Karpas-422 (cell line): ENCODE measurements around the gene TRHDE. TPM values are rescaled to one million over a fixed set of nuclear protein-coding genes. Genes with fewer than 3 reads are reported as not detected.
"Not testable (repeated sequence)": the region's sequence is repeated elsewhere in the genome, so short reads cannot be mapped to it uniquely, and the experiment has no call there.

Source experiments
- DNase-seq: peaks from one replicate; pipeline ENCODE4 v3.0.0-alpha.2; 2015
- H2AFZ ChIP-seq: fragments of 200-600 bp; sonication (generic); 2 replicates; pipeline ENCODE4 v1.6.1; 2014; ENCODE audit warnings: antibody characterized with exemption, low read length, mixed read lengths
- H3K27ac ChIP-seq: fragments of 200-600 bp; sonication (generic); 2 replicates; pipeline ENCODE4 v1.5.1; 2014; ENCODE audit warnings: mild to moderate bottlenecking, low read length, moderate library complexity
- H3K27me3 ChIP-seq: fragments of 200-600 bp; sonication (generic); 2 replicates; pipeline ENCODE4 v1.6.1; 2014; ENCODE audit warnings: low read length, mixed read lengths
- H3K36me3 ChIP-seq: fragments of 200-600 bp; sonication (generic); 2 replicates; pipeline ENCODE4 v1.6.1; 2014; ENCODE audit warnings: low read length, mixed read lengths; ENCODE audit not compliant: insufficient read depth
- H3K4me1 ChIP-seq: fragments of 200-600 bp; sonication (generic); 2 replicates; pipeline ENCODE4 v1.6.1; 2014; ENCODE audit warnings: mild to moderate bottlenecking, low read length, mixed read lengths
- H3K4me2 ChIP-seq: fragments of 200-600 bp; sonication (generic); 2 replicates; pipeline ENCODE4 v1.6.1; 2014; ENCODE audit warnings: low read length, low read depth, mild to moderate bottlenecking; ENCODE audit not compliant: poor library complexity, severe bottlenecking
- H3K4me3 ChIP-seq: fragments of 200-600 bp; sonication (generic); 2 replicates; pipeline ENCODE4 v1.5.1; 2014; ENCODE audit warnings: mild to moderate bottlenecking, antibody characterized with exemption, low read length, mixed read lengths
- H3K79me2 ChIP-seq: fragments of 200-600 bp; sonication (generic); 2 replicates; pipeline ENCODE4 v1.6.1; 2014; ENCODE audit warnings: mild to moderate bottlenecking, low read length, mixed read lengths
- H3K9ac ChIP-seq: fragments of 200-600 bp; sonication (generic); 2 replicates; pipeline ENCODE4 v1.6.0; 2014; ENCODE audit warnings: low read length
- H3K9me2 ChIP-seq: fragments of 200-600 bp; sonication (generic), shearing (Covaris generic); replicated peaks from 2 replicates; pipeline ENCODE4 v1.6.0; 2014; ENCODE audit warnings: mild to moderate bottlenecking, low read length, moderate library complexity; ENCODE audit not compliant: insufficient read depth
- H3K9me3 ChIP-seq: fragments of 300-700, 200-600 bp; sonication (generic); 2 replicates; pipeline ENCODE4 v1.6.1; 2014; ENCODE audit warnings: low read length, mixed read lengths
- H4K20me1 ChIP-seq: fragments of 200-600 bp; sonication (generic); 2 replicates; pipeline ENCODE4 v1.6.1; 2014; ENCODE audit warnings: mild to moderate bottlenecking, antibody characterized with exemption, low read length, low read depth; ENCODE audit not compliant: insufficient read depth
- total RNA-seq: library from RNA; depleted of rRNA; stranded (reverse); fragments of >200 nt; shearing (Covaris generic); gene quantifications from 2 replicates; pipeline ENCODE4 v1.2.3, GENCODE V29; 2014; ENCODE audit warnings: low replicate concordance

Gene TRHDE
- total RNA-seq, 1 experiment from 2014 or later = not detected

DNA sequence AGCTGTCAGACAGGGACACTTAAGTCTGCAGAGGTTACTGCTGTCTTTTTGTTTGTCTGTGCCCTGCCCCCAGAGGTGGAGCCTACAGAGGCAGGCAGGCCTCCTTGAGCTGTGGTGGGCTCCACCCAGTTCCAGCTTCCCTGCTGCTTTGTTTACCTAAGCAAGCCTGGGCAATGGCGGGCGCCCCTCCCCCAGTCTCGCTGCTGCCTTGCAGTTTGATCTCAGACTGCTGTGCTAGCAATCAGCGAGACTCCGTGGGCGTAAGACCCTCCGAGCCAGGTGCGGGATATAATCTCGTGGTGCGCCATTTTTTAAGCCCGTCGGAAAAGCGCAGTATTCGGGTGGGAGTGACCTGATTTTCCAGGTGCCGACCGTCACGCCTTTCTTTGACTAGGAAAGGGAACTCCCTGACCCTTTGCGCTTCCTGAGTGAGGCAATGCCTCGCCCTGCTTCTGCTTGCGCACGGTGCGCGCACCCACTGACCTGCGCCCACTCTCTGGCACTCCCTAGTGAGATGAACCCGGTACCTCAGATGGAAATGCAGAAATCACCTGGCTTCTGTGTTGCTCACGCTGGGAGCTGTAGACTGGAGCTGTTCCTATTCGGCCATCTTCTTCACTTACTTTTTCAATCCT is 248.0 kb downstream of the TRHDE start:
- H3K4me3 ChIP-seq, H3K27ac ChIP-seq, H3K9me3 ChIP-seq, H3K27me3 ChIP-seq, DNase-seq, H3K9ac ChIP-seq, H4K20me1 ChIP-seq, H3K79me2 ChIP-seq, H3K36me3 ChIP-seq, H3K4me1 ChIP-seq, H3K4me2 ChIP-seq, H2AFZ ChIP-seq, H3K9me2 ChIP-seq: not testable (repeated sequence)

DNA sequence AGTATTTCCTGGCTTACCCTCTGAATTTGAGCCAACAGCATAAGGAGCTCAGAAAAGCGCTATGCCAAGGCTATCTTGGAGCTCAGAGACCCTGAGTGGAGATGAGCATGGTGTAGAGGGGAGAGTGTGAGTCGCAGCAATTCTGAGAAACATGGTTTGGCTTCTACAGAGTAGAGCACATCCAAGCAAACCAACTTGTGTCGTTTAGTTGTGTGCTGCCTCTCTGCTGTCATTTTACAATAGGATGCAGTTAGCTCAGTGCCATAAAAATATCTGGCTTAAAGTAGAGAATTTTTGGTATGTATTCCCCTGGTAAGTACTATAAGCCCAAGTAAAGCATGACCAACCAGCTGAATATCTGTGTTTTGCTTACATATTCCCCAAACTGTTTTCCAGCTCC is 249.2 kb downstream of the TRHDE start:
- Histone ChIP-seq H3K4me3 (no peak overlapping the region), H3K9me3 (0 out of 2 replicates have a peak, but pooled peaks cover 1% of the 10 kb centered on the region), H3K9me2 (no peaks in the 10 kb centered on the region), H3K4me2 (no peak overlapping the region), H3K79me2 (no peaks in the 10 kb centered on the region), H4K20me1 (no peaks in the 10 kb centered on the region), H3K36me3 (no peaks in the 10 kb centered on the region), H2AFZ (no peak overlapping the region), H3K27me3 (no peaks in the 10 kb centered on the region), H3K9ac (no peak overlapping the region), H3K4me1 (no peaks in the 10 kb centered on the region), H3K27ac (no peak overlapping the region)
- no peak for DNase-seq

DNA sequence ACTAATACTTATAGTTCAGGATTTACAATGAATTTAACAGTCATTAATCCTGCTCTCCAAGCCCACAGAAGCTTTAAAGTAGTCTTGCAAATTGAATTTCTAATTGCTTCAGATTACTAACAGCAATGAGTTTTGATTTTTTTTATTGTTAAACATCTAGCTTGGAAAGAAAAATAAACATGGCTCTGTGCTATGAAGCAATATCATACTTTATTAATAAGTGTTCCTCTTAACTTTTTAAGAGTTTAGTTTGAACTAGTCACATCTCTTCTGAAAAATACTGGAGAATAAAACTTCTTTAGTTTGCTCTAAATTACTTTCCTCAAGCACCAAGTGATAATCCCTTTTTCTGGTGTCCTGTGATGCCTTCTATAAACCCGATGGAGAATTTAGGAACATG is 250.2 kb downstream of the TRHDE start:
- no peaks in the 10 kb centered on the region for H3K36me3 ChIP-seq
- H3K9ac ChIP-seq = no peak overlapping the region
- H3K9me2 ChIP-seq = no peaks in the 10 kb centered on the region
- H3K9me3 ChIP-seq = 0 out of 2 replicates have a peak, but pooled peaks cover 2% of the 10 kb centered on the region
- DNase-seq = no peak
- no peak overlapping the region for H3K4me3 ChIP-seq
- H3K79me2 ChIP-seq = no peaks in the 10 kb centered on the region
- H3K4me2 ChIP-seq = no peak overlapping the region
- no peaks in the 10 kb centered on the region for H3K27me3 ChIP-seq
- H3K4me1 ChIP-seq = no peaks in the 10 kb centered on the region
- H2AFZ ChIP-seq = no peak overlapping the region
- H3K27ac ChIP-seq = no peak overlapping the region
- H4K20me1 ChIP-seq = no peaks in the 10 kb centered on the region

DNA sequence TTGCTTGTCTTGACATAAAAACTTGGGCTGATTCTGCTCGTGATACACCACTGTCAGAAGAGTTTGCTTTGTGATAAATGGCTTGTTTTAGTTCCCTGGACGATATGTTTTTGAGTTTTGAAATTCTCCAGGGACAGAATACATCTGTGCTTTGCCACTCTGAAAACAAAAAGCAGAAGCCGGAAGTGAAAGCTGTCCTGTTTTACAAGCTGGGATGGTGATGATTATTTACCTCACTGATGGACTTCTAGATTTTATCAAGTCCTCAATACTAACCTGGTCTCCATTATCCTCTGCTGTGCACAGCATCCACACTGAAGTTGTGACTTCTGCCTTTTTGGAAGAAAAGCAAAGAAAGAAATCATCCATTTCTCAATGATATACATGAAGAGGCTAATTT is 251.6 kb downstream of the TRHDE start:
- Histone ChIP-seq H3K79me2 (no peaks in the 10 kb centered on the region), H3K4me2 (no peak overlapping the region), H3K9me2 (no peaks in the 10 kb centered on the region), H3K4me1 (no peaks in the 10 kb centered on the region), H3K36me3 (no peaks in the 10 kb centered on the region), H4K20me1 (no peaks in the 10 kb centered on the region), H3K9me3 (0 out of 2 replicates have a peak, but pooled peaks cover 2% of the 10 kb centered on the region), H2AFZ (no peak overlapping the region), H3K9ac (no peak overlapping the region), H3K4me3 (no peak overlapping the region), H3K27me3 (no peaks in the 10 kb centered on the region), H3K27ac (no peak overlapping the region)
- no peak for DNase-seq

DNA sequence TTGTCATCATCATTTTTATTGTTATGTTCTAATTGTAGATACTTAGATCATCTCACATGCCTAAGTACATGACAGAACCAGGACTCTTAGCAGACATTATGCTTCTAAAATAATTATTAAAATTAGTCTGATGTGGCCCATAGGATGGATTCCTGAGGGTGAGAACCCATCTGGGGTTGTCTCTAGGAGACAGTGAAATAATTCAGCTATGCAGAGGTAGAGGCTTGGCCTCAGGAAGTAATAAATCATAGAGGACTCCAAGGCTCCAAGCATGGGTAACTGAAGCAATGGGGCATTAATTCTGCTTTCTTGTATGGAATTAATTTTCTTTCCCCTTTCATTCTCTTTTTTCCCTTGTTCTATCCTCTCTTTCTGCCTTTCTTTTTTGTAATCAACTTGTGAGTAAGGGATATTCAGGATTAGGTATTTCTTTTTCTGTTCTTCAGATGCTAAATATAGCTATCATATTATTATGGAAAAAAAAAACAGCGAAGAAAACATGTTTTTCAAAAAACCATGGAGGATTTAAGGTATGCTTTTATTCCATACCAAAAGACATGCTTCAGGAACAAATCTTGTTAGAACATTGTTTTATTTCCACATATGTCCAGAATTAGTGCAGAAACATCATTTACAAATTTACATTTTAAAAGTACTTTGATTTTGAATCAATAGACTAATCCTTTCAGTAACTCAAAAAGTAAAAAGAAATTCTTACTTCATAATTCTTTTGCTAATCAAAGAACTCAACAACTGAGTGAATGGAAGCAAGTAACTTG is 263.2 kb downstream of the TRHDE start:
- Histone ChIP-seq H3K9ac (no peak overlapping the region), H3K4me1 (no peaks in the 10 kb centered on the region), H3K27ac (no peak overlapping the region), H4K20me1 (no peaks in the 10 kb centered on the region), H3K36me3 (no peaks in the 10 kb centered on the region), H2AFZ (no peak overlapping the region), H3K27me3 (no peaks in the 10 kb centered on the region), H3K9me2 (no peaks in the 10 kb centered on the region; the same call in 1 of the 2 replicates), H3K9me3 (0 out of 2 replicates have a peak, but pooled peaks cover 5% of the 10 kb centered on the region), H3K4me2 (no peak overlapping the region), H3K4me3 (no peak overlapping the region), H3K79me2 (no peaks in the 10 kb centered on the region)
- DNase-seq = no peak

DNA sequence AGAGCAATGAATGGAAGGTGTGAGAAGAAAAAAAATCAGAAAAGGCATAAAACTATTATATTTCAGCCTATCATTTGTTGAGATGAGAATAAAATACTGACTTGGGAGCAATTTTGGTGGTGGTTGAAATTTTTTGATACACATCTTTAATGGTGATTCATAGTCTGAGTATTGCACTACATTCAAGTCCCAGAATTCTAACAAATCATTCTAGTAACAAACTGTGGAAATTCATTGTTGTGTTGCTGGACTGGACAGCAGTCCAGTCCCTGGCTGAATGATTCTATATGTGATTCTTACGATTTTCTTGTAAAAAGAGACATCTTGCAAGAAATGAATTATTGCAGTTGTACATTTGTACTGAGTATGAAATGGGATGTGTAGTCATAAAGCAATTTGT is 268.6 kb downstream of the TRHDE start:
- no peak overlapping the region for H2AFZ ChIP-seq
- no peaks in the 10 kb centered on the region; the same call in 1 of the 2 replicates for H3K9me2 ChIP-seq
- no peaks in the 10 kb centered on the region for H3K4me1 ChIP-seq
- DNase-seq = no peak
- H3K27me3 ChIP-seq = no peaks in the 10 kb centered on the region
- H4K20me1 ChIP-seq = no peaks in the 10 kb centered on the region
- no peak overlapping the region for H3K27ac ChIP-seq
- 0 out of 2 replicates have a peak, but pooled peaks cover 5% of the 10 kb centered on the region for H3K9me3 ChIP-seq
- no peak overlapping the region for H3K9ac ChIP-seq
- H3K79me2 ChIP-seq = no peaks in the 10 kb centered on the region
- no peak overlapping the region for H3K4me2 ChIP-seq
- H3K4me3 ChIP-seq = no peak overlapping the region
- H3K36me3 ChIP-seq = no peaks in the 10 kb centered on the region

DNA sequence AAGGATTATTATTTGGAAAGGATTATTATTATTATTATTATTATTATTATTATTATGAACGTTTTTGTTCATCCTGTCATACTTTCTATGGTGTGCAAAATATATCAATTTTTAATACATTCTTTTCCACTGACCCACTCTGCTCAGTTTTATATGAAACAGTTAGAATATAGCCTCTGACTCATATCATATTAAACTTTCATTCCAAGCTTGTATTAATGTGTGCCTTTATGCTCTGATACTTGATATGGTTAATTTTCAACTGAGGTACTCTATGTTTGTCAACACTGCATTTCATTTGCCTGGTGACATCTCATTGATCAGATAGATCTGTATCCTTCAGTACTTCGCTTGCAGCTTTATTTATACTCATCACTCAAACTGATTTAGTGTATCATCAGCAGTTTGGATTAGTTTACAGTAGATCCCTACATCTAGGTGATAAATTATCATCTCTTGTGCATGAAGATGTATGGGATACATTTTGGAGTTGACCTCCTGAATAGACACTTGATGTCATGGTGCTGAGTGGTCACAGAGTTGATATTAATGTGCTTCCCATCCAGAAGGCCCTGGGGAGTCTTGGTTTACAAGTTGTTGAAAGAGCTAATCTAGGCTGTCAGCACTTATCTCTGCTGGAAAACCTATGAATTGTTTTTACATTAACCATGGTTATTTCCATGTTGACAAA is 271.8 kb downstream of the TRHDE start:
- Histone ChIP-seq H3K36me3 (no peaks in the 10 kb centered on the region), H3K4me1 (no peaks in the 10 kb centered on the region), H3K4me2 (no peak overlapping the region), H3K79me2 (no peaks in the 10 kb centered on the region), H3K27ac (no peak overlapping the region), H3K4me3 (no peak overlapping the region), H3K9me3 (peaks cover 3% of the 10 kb centered on the region; the same call in 1 of the 2 replicates), H4K20me1 (no peaks in the 10 kb centered on the region), H2AFZ (no peak overlapping the region), H3K9ac (no peak overlapping the region), H3K9me2 (no peaks in the 10 kb centered on the region; the same call in 1 of the 2 replicates), H3K27me3 (no peaks in the 10 kb centered on the region)
- no peak for DNase-seq

DNA sequence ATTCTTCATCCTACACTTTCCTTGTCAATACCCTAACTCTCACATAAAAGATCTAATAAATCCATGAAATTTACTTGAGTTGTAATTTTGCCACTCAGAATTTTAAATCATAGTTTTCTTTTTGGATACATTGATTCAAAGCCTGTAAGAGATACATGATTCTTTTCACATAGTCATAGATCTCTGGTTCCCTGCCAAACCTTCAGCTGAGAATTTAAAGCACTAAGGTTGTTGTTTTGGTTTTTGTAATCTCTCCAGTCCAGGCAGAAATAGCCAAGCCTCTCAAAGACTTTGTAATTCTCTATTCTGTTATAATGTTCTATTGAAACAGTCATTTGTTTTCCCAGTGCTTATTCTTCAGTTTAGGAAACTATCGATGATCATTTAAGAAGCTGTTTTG is 273.9 kb downstream of the TRHDE start:
- H2AFZ ChIP-seq = no peak overlapping the region
- H4K20me1 ChIP-seq = no peaks in the 10 kb centered on the region
- peaks cover 3% of the 10 kb centered on the region; the same call in 1 of the 2 replicates for H3K9me3 ChIP-seq
- no peaks in the 10 kb centered on the region for H3K4me1 ChIP-seq
- DNase-seq = no peak
- no peaks in the 10 kb centered on the region for H3K27me3 ChIP-seq
- no peak overlapping the region for H3K9ac ChIP-seq
- H3K79me2 ChIP-seq = no peaks in the 10 kb centered on the region
- no peaks in the 10 kb centered on the region for H3K9me2 ChIP-seq
- no peak overlapping the region for H3K27ac ChIP-seq
- no peak overlapping the region for H3K4me3 ChIP-seq
- H3K36me3 ChIP-seq = no peaks in the 10 kb centered on the region
- H3K4me2 ChIP-seq = no peak overlapping the region
